Spleen (tissue), 11 donors: Measurements from ENCODE around the gene PODXL. TPM values are rescaled to one million over a fixed set of nuclear protein-coding genes. Genes with fewer than 3 reads are reported as not detected.

ENCODE experiments used
- DNase-seq: peaks from one replicate; pipeline ENCODE4 v3.0.0-alpha.2; 2020
- H3K27ac ChIP-seq, 8 donors: fragments of 200-600 bp; sonication (generic) in 7 of 8; 1 replicate in 4 of 8; 2 replicates in 4 of 8; pipeline versions ENCODE4 v1.5.0 to v1.8.0; 2016 to 2021; ENCODE audit warnings: inconsistent platforms in 4 of 8, mild to moderate bottlenecking in 4 of 8, moderate library complexity in 1 of 8
- H3K27me3 ChIP-seq, 7 donors: fragments of 200-600 bp; sonication (generic) in 6 of 7; replicated peaks in 1 of 7; 1 replicate in 4 of 7; 2 replicates in 3 of 7; pipeline versions ENCODE4 v1.5.0 to v1.8.0; 2016 to 2021; ENCODE audit warnings: inconsistent platforms in 3 of 7, mild to moderate bottlenecking in 1 of 7
- H3K36me3 ChIP-seq, 6 donors: fragments of 200-600 bp; sonication (generic) in 5 of 6; 1 replicate in 4 of 6; 2 replicates in 2 of 6; pipeline versions ENCODE4 v1.5.0 to v1.8.0; 2016 to 2021; ENCODE audit warnings: inconsistent platforms in 2 of 6
- H3K4me1 ChIP-seq, 6 donors: fragments of 200-600 bp; sonication (generic) in 5 of 6; 1 replicate in 3 of 6; 2 replicates in 3 of 6; pipeline versions ENCODE4 v1.5.0 to v1.8.0; 2016 to 2021; ENCODE audit warnings: inconsistent platforms in 3 of 6
- H3K4me3 ChIP-seq, 8 donors: fragments of 200-600 bp; sonication (generic) in 7 of 8; 1 replicate in 4 of 8; 2 replicates in 4 of 8; pipeline versions ENCODE4 v1.5.0 to v1.8.0; 2016 to 2021; ENCODE audit warnings: inconsistent platforms in 4 of 8, mild to moderate bottlenecking in 4 of 8, moderate library complexity in 2 of 8
- H3K9me3 ChIP-seq, 8 donors: fragments of 200-600 bp; sonication (generic) in 7 of 8; 1 replicate in 4 of 8; 2 replicates in 4 of 8; pipeline versions ENCODE4 v1.5.0 to v1.8.0; 2016 to 2021; ENCODE audit warnings: inconsistent platforms in 4 of 8
- POLR2A ChIP-seq, 3 donors: fragments of 450-650 bp; IDR thresholded peaks; one replicate each; pipeline ENCODE4 v1.5.1; 2017; ENCODE audit warnings: antibody characterized with exemption in 3 of 3, mild to moderate bottlenecking in 1 of 3
- POLR2AphosphoS5 ChIP-seq, 3 donors: sonication (generic); formaldehyde crosslinking; IDR thresholded peaks; one replicate each; pipeline ENCODE4 v1.5.1; 2017; ENCODE audit warnings: antibody characterized with exemption in 3 of 3
- WGBS, 5 donors: extraction: QIAGEN DNeasy Blood & Tissue Kit in 3 of 5; methylation state at CpG; one replicate each; pipeline versions ENCODE4 v1.1.5 to v1.1.7; 2013 to 2018; 5-methylcytosine and 5-hydroxymethylcytosine counted together
- intact Hi-C: fragments of 100-400 bp; cut with DNase I; formaldehyde crosslinking; loops from one replicate; pipeline ENCODE4 v1.15.0; 2023; ENCODE audit warnings: low total_unique reads
- polyA plus RNA-seq, 3 donors: library from polyadenylated mRNA; stranded (reverse); fragments of 200-250 nt; gene quantifications; one replicate each; pipeline ENCODE4 v1.2.1, GENCODE V29; 2013
- total RNA-seq, 7 donors: library from RNA; depleted of rRNA in 3 of 7; stranded (reverse); fragments of >200 nt in 3 of 7; fragmentation: NEBNext Ultra II Directional in 4 of 7; extraction: Animal tissue kit (Norgen Biotek cat#: 25700) in 4 of 7; gene quantifications; one replicate each; pipeline versions ENCODE4 v1.1.0 to v1.2.1, GENCODE V29; 2016 to 2021
- TF ChIP-seq, protein P1 (sequence below), 11 experiments: fragments of 200-600 bp in 7 of 11; fragments of 450-650 bp in 4 of 11; sonication (generic) in 4 of 11; IDR thresholded peaks in 8 of 11; conservative IDR thresholded peaks in 3 of 11; 1 replicate in 7 of 11; 2 replicates in 4 of 11; pipeline versions ENCODE4 v1.4.0 to v1.8.0; 2016 to 2021; ENCODE audit warnings: antibody characterized with exemption in 11 of 11, inconsistent platforms in 4 of 11, mild to moderate bottlenecking in 1 of 11
- donor health status: healthy with polysubstance abuse.
- donor health status: DM: no; HTN: no; CAD: no; lungs with moderate emphysema.
- donor health status: DM: no; HTN: no; CAD: no.
- donor health status: Bipolar disorder and iron deficiency.
- donor health status: healthy.
- donor health status: DM: no; HTN: no; CAD: no.
- donor health status: DM: yes; HTN: yes; CAD: no.

PODXL gene
- total and polyA plus RNA-seq, 10 donors = 1.9 to 27.5 (median 16.0) TPM

DNA sequence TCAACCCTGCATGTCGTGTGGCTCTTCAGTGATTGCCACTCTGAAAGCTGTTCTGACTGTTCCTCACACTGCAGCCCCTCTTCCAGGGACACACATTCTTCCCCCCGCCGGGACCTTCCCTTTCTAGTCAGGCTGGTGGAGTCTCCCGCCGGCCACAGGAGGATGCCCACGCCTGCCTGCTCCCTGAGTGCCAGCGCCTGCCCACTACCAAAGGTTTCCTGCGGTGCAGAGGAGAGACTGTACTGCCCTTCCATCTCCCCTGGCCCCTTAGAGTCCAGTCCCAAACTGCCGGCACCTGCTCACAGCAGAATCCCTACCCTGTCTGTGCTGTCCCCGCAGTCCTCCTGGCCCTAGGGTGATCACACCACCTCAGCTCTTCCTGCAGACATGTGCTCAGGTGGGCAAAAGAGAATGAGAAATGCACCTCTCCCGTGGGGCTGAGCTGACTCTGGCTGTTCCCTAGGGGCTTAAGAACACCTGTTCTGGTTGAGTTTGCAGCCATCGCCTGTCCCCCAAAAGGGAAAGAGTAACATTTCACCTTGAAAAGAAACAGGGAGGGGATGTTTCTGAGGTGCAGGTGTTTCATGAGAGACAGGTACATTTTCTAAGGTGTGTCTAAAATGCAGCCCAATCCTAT is 1.4 kb downstream of the PODXL start:
- H3K9me3 ChIP-seq = no peaks in the 10 kb centered on the region
- H3K27ac ChIP-seq = no peak overlapping the region
- DNase-seq = no peak
- TF ChIP-seq POLR2AphosphoS5 (IDR thresholded peaks at IDR 0.05) = no peak
- no peak for TF ChIP-seq POLR2A (IDR thresholded peaks at IDR 0.05)
- TF ChIP-seq, protein P1, sequence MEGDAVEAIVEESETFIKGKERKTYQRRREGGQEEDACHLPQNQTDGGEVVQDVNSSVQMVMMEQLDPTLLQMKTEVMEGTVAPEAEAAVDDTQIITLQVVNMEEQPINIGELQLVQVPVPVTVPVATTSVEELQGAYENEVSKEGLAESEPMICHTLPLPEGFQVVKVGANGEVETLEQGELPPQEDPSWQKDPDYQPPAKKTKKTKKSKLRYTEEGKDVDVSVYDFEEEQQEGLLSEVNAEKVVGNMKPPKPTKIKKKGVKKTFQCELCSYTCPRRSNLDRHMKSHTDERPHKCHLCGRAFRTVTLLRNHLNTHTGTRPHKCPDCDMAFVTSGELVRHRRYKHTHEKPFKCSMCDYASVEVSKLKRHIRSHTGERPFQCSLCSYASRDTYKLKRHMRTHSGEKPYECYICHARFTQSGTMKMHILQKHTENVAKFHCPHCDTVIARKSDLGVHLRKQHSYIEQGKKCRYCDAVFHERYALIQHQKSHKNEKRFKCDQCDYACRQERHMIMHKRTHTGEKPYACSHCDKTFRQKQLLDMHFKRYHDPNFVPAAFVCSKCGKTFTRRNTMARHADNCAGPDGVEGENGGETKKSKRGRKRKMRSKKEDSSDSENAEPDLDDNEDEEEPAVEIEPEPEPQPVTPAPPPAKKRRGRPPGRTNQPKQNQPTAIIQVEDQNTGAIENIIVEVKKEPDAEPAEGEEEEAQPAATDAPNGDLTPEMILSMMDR (IDR thresholded peaks at IDR 0.05 in 8 of 11, conservative IDR thresholded peaks at IDR 0.05 in 3 of 11) = no peak
- intact Hi-C loops = no loop called here
- 56 to 67% (median 65%) methylated on average over 12 of the region's 12 CpGs for WGBS, 5 donors
- peaks cover 0 to 58% (median 18%) of the 10 kb centered on the region in 7 donors for H3K27me3 ChIP-seq
- H3K4me1 ChIP-seq = peaks cover 17 to 56% (median 38%) of the 10 kb centered on the region in 6 donors
- no peaks in the 10 kb centered on the region for H3K36me3 ChIP-seq
- peak overlapping the region in 5 of 8 donors; percentile 59 to 85 (median 69) for H3K4me3 ChIP-seq

DNA sequence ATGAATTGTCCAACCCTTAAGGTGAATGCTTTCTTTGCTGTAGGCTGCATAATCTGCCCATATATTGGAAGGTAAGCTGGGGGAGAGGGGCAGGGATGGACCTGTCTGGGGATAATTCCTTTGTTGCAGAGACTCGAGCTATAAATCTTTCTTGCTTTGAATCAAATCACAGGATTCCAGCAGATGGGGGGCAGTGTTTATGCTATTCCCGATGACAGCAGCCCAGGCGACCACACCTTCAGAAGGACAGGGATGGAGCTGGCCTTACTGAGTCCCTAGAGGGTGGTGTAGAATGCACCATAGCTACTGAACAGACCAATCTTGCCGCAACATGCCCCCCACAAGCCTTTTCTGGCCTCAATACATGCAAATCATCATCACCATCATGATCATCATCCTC is 2.5 kb downstream of the PODXL start:
- no peak overlapping the region for H3K27ac ChIP-seq
- intact Hi-C loops = no loop called here
- WGBS, 5 donors = 80 to 89% (median 83%) methylated on average over 4 of the region's 4 CpGs
- peaks cover 0 to 55% (median 18%) of the 10 kb centered on the region in 7 donors for H3K27me3 ChIP-seq
- peak overlapping the region in 2 of 8 donors; percentile 6 to 85 for H3K4me3 ChIP-seq
- H3K9me3 ChIP-seq = no peaks in the 10 kb centered on the region
- peaks cover 17 to 56% (median 38%) of the 10 kb centered on the region in 6 donors for H3K4me1 ChIP-seq
- no peak for DNase-seq
- H3K36me3 ChIP-seq = no peaks in the 10 kb centered on the region
- no peak for TF ChIP-seq POLR2AphosphoS5 (IDR thresholded peaks at IDR 0.05)
- no peak for TF ChIP-seq POLR2A (IDR thresholded peaks at IDR 0.05)
- TF ChIP-seq, protein P1 (IDR thresholded peaks at IDR 0.05 in 8 of 11, conservative IDR thresholded peaks at IDR 0.05 in 3 of 11) = no peak

DNA sequence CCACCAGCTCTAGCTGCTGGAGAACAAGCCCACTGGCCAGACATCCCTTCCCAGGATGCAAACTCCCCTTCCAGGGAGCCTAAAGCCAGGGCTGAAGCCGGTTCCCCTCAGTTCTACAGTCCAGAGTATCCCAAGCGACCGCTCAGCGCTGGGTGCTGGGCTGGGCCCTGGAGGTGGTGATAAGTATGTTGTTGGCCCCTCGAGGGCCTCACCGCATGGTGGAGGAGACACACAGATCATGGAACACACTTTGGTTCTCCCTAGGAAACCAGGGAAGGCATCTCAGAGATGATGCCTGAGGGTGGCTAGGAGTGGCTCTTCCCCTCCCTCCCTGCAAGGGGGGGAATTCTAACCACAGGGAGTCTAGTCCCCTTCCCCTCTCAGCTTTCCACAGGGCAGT is 4.4 kb downstream of the PODXL start:
- Histone ChIP-seq H3K4me3 (no peak overlapping the region), H3K4me1 (peaks cover 12 to 43% (median 24%) of the 10 kb centered on the region in 6 donors), H3K27ac (no peak overlapping the region), H3K9me3 (no peaks in the 10 kb centered on the region), H3K27me3 (peaks cover 0 to 37% (median 10%) of the 10 kb centered on the region in 7 donors), H3K36me3 (no peaks in the 10 kb centered on the region)
- TF ChIP-seq POLR2AphosphoS5 (IDR thresholded peaks at IDR 0.05) (no peak), POLR2A (IDR thresholded peaks at IDR 0.05) (no peak)
- TF ChIP-seq, protein P1 (IDR thresholded peaks at IDR 0.05 in 8 of 11, conservative IDR thresholded peaks at IDR 0.05 in 3 of 11) = no peak
- no peak for DNase-seq
- intact Hi-C loops = no loop called here
- WGBS, 5 donors = 92 to 97% (median 93%) methylated on average over 6 of the region's 6 CpGs; no CpG with 5 or more reads in 1 of the 5 donors

DNA sequence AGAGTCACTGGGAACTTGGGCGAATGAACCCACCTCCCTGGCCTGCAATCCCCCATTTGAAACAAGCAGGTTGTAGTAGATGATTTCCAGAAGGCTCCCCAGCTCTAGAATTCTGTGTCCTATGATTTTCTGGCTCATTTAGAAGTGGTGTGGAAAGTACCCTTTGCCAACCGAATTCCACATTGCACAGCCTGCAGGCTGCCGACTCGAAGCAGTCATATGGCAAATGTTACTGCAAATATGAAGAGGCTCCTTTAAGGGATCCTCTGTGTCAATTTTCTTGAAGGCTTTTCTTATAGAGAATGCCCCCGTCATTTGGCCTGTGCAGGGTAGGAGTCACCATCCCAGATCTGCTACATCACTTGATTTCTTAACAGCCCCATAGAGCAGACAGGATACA is 5.6 kb downstream of the PODXL start:
- Histone ChIP-seq H3K4me3 (no peak overlapping the region), H3K9me3 (no peaks in the 10 kb centered on the region), H3K36me3 (no peaks in the 10 kb centered on the region), H3K27ac (peak overlapping the region in 1 of 8 donors; percentile 24), H3K27me3 (peaks cover 0 to 24% (median 4%) of the 10 kb centered on the region in 7 donors), H3K4me1 (peaks cover 7 to 38% (median 16%) of the 10 kb centered on the region in 6 donors)
- DNase-seq = no peak
- TF ChIP-seq, protein P1 (IDR thresholded peaks at IDR 0.05 in 8 of 11, conservative IDR thresholded peaks at IDR 0.05 in 3 of 11) = no peak
- TF ChIP-seq POLR2AphosphoS5 (IDR thresholded peaks at IDR 0.05) = no peak
- TF ChIP-seq POLR2A (IDR thresholded peaks at IDR 0.05) = no peak
- intact Hi-C loops = no loop called here
- whole genome bisulfite sequencing, 5 donors = 74 to 89% (median 79%) methylated on average over 5 of the region's 5 CpGs
